22Rv1 (cell line): ENCODE results near the gene PGLYRP1.

Source experiments
- CTCF ChIP-seq: fragments of 450-650 bp; IDR thresholded peaks from 2 replicates; pipeline ENCODE4 v1.5.1; 2017; ENCODE audit warnings: mild to moderate bottlenecking
- ZFX ChIP-seq: fragments of 450-650 bp; IDR thresholded peaks from 2 replicates; pipeline ENCODE4 v1.6.1; 2017; ENCODE audit warnings: antibody characterized with exemption, borderline replicate concordance

DNA sequence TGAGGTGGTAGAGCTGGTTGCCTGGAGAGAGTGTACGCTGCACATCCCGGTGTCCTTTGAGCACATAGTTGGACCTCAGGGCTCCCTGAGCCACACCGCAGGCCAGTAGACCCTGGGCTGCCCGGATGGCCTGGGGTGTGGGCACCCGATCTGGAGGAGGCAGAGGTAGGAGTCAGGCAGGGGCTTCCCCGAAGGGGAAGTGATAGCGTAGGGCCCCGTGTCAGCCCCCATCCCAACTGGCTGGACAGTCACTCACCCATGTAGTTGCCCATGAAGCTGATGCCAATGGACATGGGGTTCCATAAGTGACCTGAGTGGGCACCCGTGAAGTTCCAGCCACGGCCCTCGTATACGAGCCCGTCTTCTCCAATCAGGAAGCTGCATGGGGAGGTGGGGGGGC lies 3.6 kb downstream of the PGLYRP1 start:
- TF ChIP-seq CTCF: no peak
- TF ChIP-seq ZFX: no peak
